ENCODE data around the gene KRTAP10-2. TPM values are rescaled to one million over a fixed set of nuclear protein-coding genes. Genes with fewer than 3 reads are reported as not detected.
A peak's percentile ranks its signal among the peaks of the same experiment; 100 is the strongest.

KRTAP10-2 gene
- total RNA-seq, 1 experiment from 2014 or later: not detected

GRCh38 chr21:44571844-44572782 lies 20.8 kb upstream of the KRTAP10-2 start:
- no peak overlapping the region for H2BK15ac ChIP-seq (ENCODE audit: low read depth, low read length)
- no peaks in the 10 kb centered on the region for H3K9me3 ChIP-seq (ENCODE audit: control insufficient read depth, low read depth, low read length)
- no peak overlapping the region for H3K27ac ChIP-seq (ENCODE audit: insufficient read length, low read depth, low read length)
- H2BK20ac ChIP-seq (ENCODE audit: low read depth, low read length, poor library complexity, severe bottlenecking): no peak overlapping the region
- H2BK12ac ChIP-seq (ENCODE audit: insufficient read length, low read depth, low read length): no peak overlapping the region
- H3K4me3 Mint-ChIP-seq: no peak overlapping the region
- no peak overlapping the region for H2AK5ac ChIP-seq (ENCODE audit: insufficient read length, low read length)
- no peaks in the 10 kb centered on the region for H3K79me1 ChIP-seq (ENCODE audit: insufficient read depth, low read depth, low read length, poor library complexity, severe bottlenecking)
- H3K4me2 ChIP-seq (ENCODE audit: insufficient read depth, insufficient read length, low read length): no peak overlapping the region
- no peak overlapping the region for H3K4ac ChIP-seq (ENCODE audit: low read depth, low read length)
- no peak for DNase-seq
- H2AFZ ChIP-seq (ENCODE audit: low read length): no peak overlapping the region
- H4K91ac ChIP-seq (ENCODE audit: insufficient read length, low read depth, low read length): no peak overlapping the region
- no peak overlapping the region for H3K9ac ChIP-seq (ENCODE audit: extremely low read depth, insufficient read length, low read length)
- H4K5ac ChIP-seq (ENCODE audit: insufficient read length, low read depth, low read length): no peak overlapping the region
- H3K27me3 ChIP-seq (ENCODE audit: insufficient read depth, low read length): no peaks in the 10 kb centered on the region
- no peak overlapping the region for H2BK120ac ChIP-seq (ENCODE audit: low read depth, low read length, poor library complexity, severe bottlenecking)
- H4K8ac ChIP-seq (replicated peaks; ENCODE audit: insufficient read length, low read depth, low read length): no peak overlapping the region
- H3K27ac Mint-ChIP-seq: peak overlapping the region in 1 of 3 experiments; percentile 90; a peak in 4 of 7 replicates
- no peak overlapping the region; the same call in 1 of the 2 replicates for H3K14ac ChIP-seq (ENCODE audit: insufficient read depth, low read length)
- no peaks in the 10 kb centered on the region for H3K23me2 ChIP-seq (ENCODE audit: insufficient read length, low read depth, low read length, poor library complexity, severe bottlenecking)
- H3K79me2 ChIP-seq (ENCODE audit: insufficient read depth, low read length): no peaks in the 10 kb centered on the region
- WGBS (ENCODE audit: extremely low coverage, insufficient read length, low lambda C conversion rate): no CpG with 5 or more reads among the region's 40 CpGs
- no peaks in the 10 kb centered on the region for H4K20me1 ChIP-seq (ENCODE audit: control insufficient read depth, insufficient read depth, insufficient read length)
- peaks cover 5 to 12% of the 10 kb centered on the region in 2 experiments for H3K4me1 Mint-ChIP-seq
- H3K56ac ChIP-seq (ENCODE audit: insufficient read length, low read depth, low read length): no peak overlapping the region
- no peak overlapping the region for H2BK5ac ChIP-seq (ENCODE audit: insufficient read length, low read length)
- peaks cover 23% of the 10 kb centered on the region for H3K27me3 Mint-ChIP-seq (ENCODE audit: low read depth)
- H3K23ac ChIP-seq (ENCODE audit: insufficient read length, low read depth, low read length): no peak overlapping the region
- peaks cover 25 to 29% of the 10 kb centered on the region in 2 experiments for H3K9me3 Mint-ChIP-seq
- H3T11ph ChIP-seq (ENCODE audit: low read length): no peak overlapping the region
- H3K18ac ChIP-seq (ENCODE audit: insufficient read length, low read depth, low read length): no peak overlapping the region
- no peaks in the 10 kb centered on the region for H3K4me1 ChIP-seq (ENCODE audit: insufficient read depth, low read length)
- peaks cover 3 to 28% (median 8%) of the 10 kb centered on the region in 3 experiments; a peak in 5 of 7 replicates for H3K36me3 Mint-ChIP-seq (ENCODE audit: insufficient read depth in 1 of 3, low read depth in 3 of 3)
- no peak for TF ChIP-seq CTCF (conservative IDR thresholded peaks at IDR 0.05)
